Endothelial cell of umbilical vein (primary cell): ENCODE measurements around the gene STPG3. TPM values are rescaled to one million over a fixed set of nuclear protein-coding genes. Genes with fewer than 3 reads are reported as not detected.

ENCODE experiments used
- BruUV-seq: library from RNA; stranded (reverse); fragments of 400-500 nt; replicated peaks from 2 replicates; lab custom pipeline; 2021; lab: Mats Ljungman, UMichigan
- CTCF ChIA-PET: fragments of 300-600, 350-600 bp; sonication (Branson Sonifier 250); formaldehyde crosslinking; loops from one replicate; lab custom pipeline; 2021; ENCODE audit warnings: antibody characterized with exemption, inconsistent platforms; lab: Charles Lee
- POLR2A ChIA-PET: fragments of 300-600, 350-600 bp; sonication (Branson Sonifier 250); formaldehyde crosslinking; loops from one replicate; lab custom pipeline; 2021; ENCODE audit warnings: antibody characterized with exemption, inconsistent platforms; lab: Charles Lee
- DNase-seq: peaks from one replicate; pipeline ENCODE4 v3.0.0-alpha.2; 2011; ENCODE audit warnings: low read depth, low spot score
- FAIRE-seq: peaks from 2 replicates; lab custom pipeline; 2011; peaks lifted over from hg19 to GRCh38; lab: Jason Lieb, UNC
- H2AFZ ChIP-seq: 2 replicates; pipeline ENCODE4 v1.6.0; 2012; ENCODE audit warnings: low read depth, low read length, control low read depth, inconsistent platforms
- H3K27ac ChIP-seq: 2 replicates; pipeline ENCODE4 v1.5.1; 2011; ENCODE audit warnings: low read depth, mild to moderate bottlenecking, control low read depth, low read length, moderate library complexity; ENCODE audit not compliant: insufficient read depth
- H3K27me3 ChIP-seq, 2 experiments: 2 replicates each; pipeline versions ENCODE4 v1.6.0 to v1.6.1; 2011; ENCODE audit warnings: low read length in 2 of 2, mixed read lengths in 1 of 2; ENCODE audit not compliant: control insufficient read depth in 2 of 2, insufficient read depth in 2 of 2
- H3K36me3 ChIP-seq, 2 experiments: 2 replicates in 1 of 2; 3 replicates in 1 of 2; pipeline ENCODE4 v1.5.1; 2011; ENCODE audit warnings: low read length in 2 of 2, mild to moderate bottlenecking in 1 of 2, moderate library complexity in 1 of 2; ENCODE audit not compliant: control insufficient read depth in 2 of 2, insufficient read depth in 2 of 2; ENCODE audit errors: extremely low read depth in 1 of 2
- H3K4me1 ChIP-seq: 3 replicates; pipeline ENCODE4 v1.5.1; 2011; ENCODE audit warnings: mild to moderate bottlenecking, low read length; ENCODE audit not compliant: control insufficient read depth, insufficient read depth; ENCODE audit errors: extremely low read depth
- H3K4me2 ChIP-seq: 2 replicates; pipeline ENCODE4 v1.6.1; 2011; ENCODE audit warnings: low read length, control low read depth, mixed read lengths; ENCODE audit not compliant: insufficient read depth
- H3K4me3 ChIP-seq, 3 experiments: fragments of 200-600 bp in 1 of 3; sonication (generic), shearing (Covaris generic) in 1 of 3; replicated peaks in 1 of 3; 2 replicates each; pipeline ENCODE4 v1.5.1; 2011 to 2016; ENCODE audit warnings: control low read depth in 3 of 3, low read length in 3 of 3, mild to moderate bottlenecking in 2 of 3, inconsistent platforms in 1 of 3, low read depth in 1 of 3, moderate library complexity in 1 of 3; ENCODE audit not compliant: insufficient read depth in 1 of 3
- H3K79me2 ChIP-seq: 2 replicates; pipeline ENCODE4 v1.6.0; 2012; ENCODE audit warnings: low read length, inconsistent platforms; ENCODE audit not compliant: control insufficient read depth, insufficient read depth
- H3K9ac ChIP-seq: replicated peaks from 2 replicates; pipeline ENCODE3; 2011; ENCODE audit warnings: low read length, control low read depth; ENCODE audit not compliant: insufficient read depth; ENCODE audit errors: extremely low read depth
- H3K9me1 ChIP-seq: replicated peaks from 3 replicates; pipeline ENCODE4 v1.6.0; 2011; ENCODE audit warnings: mild to moderate bottlenecking, low read length; ENCODE audit not compliant: control insufficient read depth, insufficient read depth; ENCODE audit errors: extremely low read depth
- H3K9me3 ChIP-seq: replicated peaks from 2 replicates; pipeline ENCODE4 v1.5.1; 2012; ENCODE audit warnings: low read length, inconsistent platforms; ENCODE audit not compliant: control insufficient read depth, insufficient read depth
- H4K20me1 ChIP-seq: replicated peaks from 2 replicates; pipeline ENCODE3; 2011; ENCODE audit warnings: mild to moderate bottlenecking, low read length; ENCODE audit not compliant: control insufficient read depth, insufficient read depth; ENCODE audit errors: extremely low read depth
- EZH2 ChIP-seq: IDR thresholded peaks from 2 replicates; pipeline ENCODE4 v1.6.1; 2012; ENCODE audit warnings: borderline replicate concordance, low read depth, mild to moderate bottlenecking, moderate library complexity, low read length, inconsistent platforms; ENCODE audit not compliant: severe bottlenecking
- FOS ChIP-seq: IDR thresholded peaks from 2 replicates; pipeline ENCODE4 v1.6.1; 2011; ENCODE audit warnings: mild to moderate bottlenecking, low read length, moderate library complexity, borderline replicate concordance; ENCODE audit not compliant: insufficient read depth
- GATA2 ChIP-seq: IDR thresholded peaks from 2 replicates; pipeline ENCODE4 v1.7.0; 2011; ENCODE audit warnings: low read depth, mild to moderate bottlenecking, moderate library complexity, mixed read lengths, low read length; ENCODE audit not compliant: insufficient read length, insufficient read depth
- JUN ChIP-seq: IDR thresholded peaks from 2 replicates; pipeline ENCODE4 v1.6.1; 2011; ENCODE audit warnings: borderline replicate concordance, low read depth; ENCODE audit not compliant: insufficient read length, insufficient read depth
- MYC ChIP-seq: IDR thresholded peaks from one replicate; pipeline ENCODE4 v1.6.1; 2011; ENCODE audit warnings: mild to moderate bottlenecking, low read depth, low read length
- POLR2A ChIP-seq: IDR thresholded peaks from 2 replicates; pipeline ENCODE4 v1.6.1; 2012; ENCODE audit warnings: low read depth, mild to moderate bottlenecking, control low read depth, low read length
- POLR2AphosphoS5 ChIP-seq: IDR thresholded peaks from 2 replicates; pipeline ENCODE4 v1.6.1; 2012; ENCODE audit warnings: low read depth, mild to moderate bottlenecking, control low read depth, low read length, moderate library complexity; ENCODE audit not compliant: insufficient read depth
- dilution Hi-C: fragments of 300-500 bp; cut with MboI; formaldehyde crosslinking; loops from one replicate; pipeline ENCODE4 v1.15.0; 2019; ENCODE audit warnings: low sequenced_read_pairs; ENCODE audit not compliant: extremely low pct_ligation_motif_present
- intact Hi-C: fragments of 100-400 bp; cut with micrococcal nuclease; formaldehyde crosslinking; loops from one replicate; pipeline ENCODE4 v1.10.0; 2022
- polyA plus RNA-seq, 4 experiments: library from polyadenylated mRNA; depleted of rRNA in 3 of 4; stranded (reverse) in 3 of 4; unstranded in 1 of 4; fragments of >200 nt; gene quantifications; 2 replicates each; pipeline versions ENCODE4 v1.2.1 to v1.2.3, GENCODE V29; 2011 to 2012; ENCODE audit warnings: missing spikeins in 1 of 4
- total RNA-seq: library from RNA; stranded (reverse); gene quantifications from 2 replicates; pipeline ENCODE4 v1.2.3, GENCODE V29; 2021
- TF ChIP-seq, protein P1 (sequence below): IDR thresholded peaks from 2 replicates; pipeline ENCODE4 v1.6.1; 2011; ENCODE audit not compliant: insufficient read depth, insufficient read length
- TF ChIP-seq, protein P2 (sequence below), 2 donors: IDR thresholded peaks; 1 replicate in 1 of 2; 2 replicates in 1 of 2; pipeline ENCODE4 v1.5.1; 2011; ENCODE audit warnings: low read length in 2 of 2, mild to moderate bottlenecking in 2 of 2, moderate library complexity in 2 of 2, control low read depth in 1 of 2, inconsistent platforms in 1 of 2, low read depth in 1 of 2; ENCODE audit not compliant: insufficient read depth in 1 of 2; ENCODE audit errors: extremely low read depth in 1 of 2

STPG3 gene
- total and polyA plus RNA-seq, 2 donors (not counting 3 experiments of a cell fraction or from before 2014, with no cell fraction given), result not detected

DNA sequence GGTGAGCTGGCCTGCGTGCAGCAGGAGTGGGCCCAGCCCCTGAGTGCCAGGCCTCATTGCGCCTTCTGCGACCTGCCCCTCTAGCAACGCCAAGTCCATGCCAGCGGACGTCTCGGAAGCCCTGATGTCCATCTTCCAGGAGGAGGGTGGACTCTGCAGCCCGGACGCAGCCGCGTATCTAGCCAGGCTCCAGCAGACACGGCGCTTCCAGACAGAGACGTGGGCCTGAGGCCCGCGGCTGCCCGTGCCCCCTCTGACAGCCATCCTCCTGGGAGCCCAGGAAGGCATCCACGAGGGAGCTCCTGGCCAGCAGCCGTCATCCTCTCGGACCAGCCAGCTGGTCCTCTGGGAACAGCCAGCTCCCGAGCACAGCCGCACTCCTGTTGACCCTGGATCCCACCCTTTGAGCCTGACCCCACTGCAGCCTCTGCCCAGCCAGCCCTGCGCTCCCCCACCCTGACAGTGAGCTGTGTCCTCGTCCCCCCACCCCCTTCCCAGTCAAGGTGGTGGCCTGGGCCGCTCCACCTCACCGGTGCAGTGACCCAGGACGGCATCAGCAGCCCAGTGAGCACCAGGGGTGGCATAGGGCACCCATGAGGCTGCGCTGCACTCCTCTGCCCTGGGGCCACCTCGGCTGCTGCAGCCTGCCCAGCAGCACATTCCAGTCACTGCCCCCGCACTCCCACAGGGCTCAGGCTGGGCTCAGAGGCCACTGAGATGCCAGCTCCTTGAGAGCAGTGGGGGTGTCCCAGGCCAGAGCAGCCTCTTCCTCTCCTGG lies 34.7 kb upstream of the STPG3 start:
- TF ChIP-seq POLR2A, result no peak
- TF ChIP-seq JUN, result no peak
- no peak for TF ChIP-seq GATA2
- TF ChIP-seq POLR2AphosphoS5, result no peak
- TF ChIP-seq, protein P1, sequence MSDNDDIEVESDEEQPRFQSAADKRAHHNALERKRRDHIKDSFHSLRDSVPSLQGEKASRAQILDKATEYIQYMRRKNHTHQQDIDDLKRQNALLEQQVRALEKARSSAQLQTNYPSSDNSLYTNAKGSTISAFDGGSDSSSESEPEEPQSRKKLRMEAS, result no peak
- no peak for TF ChIP-seq FOS
- TF ChIP-seq, protein P2, sequence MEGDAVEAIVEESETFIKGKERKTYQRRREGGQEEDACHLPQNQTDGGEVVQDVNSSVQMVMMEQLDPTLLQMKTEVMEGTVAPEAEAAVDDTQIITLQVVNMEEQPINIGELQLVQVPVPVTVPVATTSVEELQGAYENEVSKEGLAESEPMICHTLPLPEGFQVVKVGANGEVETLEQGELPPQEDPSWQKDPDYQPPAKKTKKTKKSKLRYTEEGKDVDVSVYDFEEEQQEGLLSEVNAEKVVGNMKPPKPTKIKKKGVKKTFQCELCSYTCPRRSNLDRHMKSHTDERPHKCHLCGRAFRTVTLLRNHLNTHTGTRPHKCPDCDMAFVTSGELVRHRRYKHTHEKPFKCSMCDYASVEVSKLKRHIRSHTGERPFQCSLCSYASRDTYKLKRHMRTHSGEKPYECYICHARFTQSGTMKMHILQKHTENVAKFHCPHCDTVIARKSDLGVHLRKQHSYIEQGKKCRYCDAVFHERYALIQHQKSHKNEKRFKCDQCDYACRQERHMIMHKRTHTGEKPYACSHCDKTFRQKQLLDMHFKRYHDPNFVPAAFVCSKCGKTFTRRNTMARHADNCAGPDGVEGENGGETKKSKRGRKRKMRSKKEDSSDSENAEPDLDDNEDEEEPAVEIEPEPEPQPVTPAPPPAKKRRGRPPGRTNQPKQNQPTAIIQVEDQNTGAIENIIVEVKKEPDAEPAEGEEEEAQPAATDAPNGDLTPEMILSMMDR (IDR thresholded peaks at IDR 0.05; ENCODE audit: extremely low read depth in 1 of 2, insufficient read depth in 1 of 2, low read depth in 1 of 2, low read length in 2 of 2), result no peak
- TF ChIP-seq MYC, result no peak
- TF ChIP-seq EZH2, result no peak
- Histone ChIP-seq H3K9ac (no peak overlapping the region), H3K4me3 (no peak overlapping the region), H3K4me2 (no peak overlapping the region), H3K9me3 (no peaks in the 10 kb centered on the region), H4K20me1 (no peaks in the 10 kb centered on the region), H3K27ac (no peak overlapping the region), H3K27me3 (no peaks in the 10 kb centered on the region), H2AFZ (no peak overlapping the region), H3K4me1 (peaks cover 6% of the 10 kb centered on the region), H3K9me1 (no peaks in the 10 kb centered on the region), H3K79me2 (no peaks in the 10 kb centered on the region), H3K36me3 (peaks cover 0 to 4% of the 10 kb centered on the region in 2 experiments)
- no TSS peak for BruUV-seq
- dilution Hi-C loops (no loop called here), intact Hi-C loops (no loop called here)
- DNase-seq (no peak), FAIRE-seq (no peak)
- ChIA-PET CTCF (interaction anchor here (0.9 kb wide), 1 partner anchor 11 kb away, joined by 3 read pairs; the partner anchor contains the start of gene RNF224), POLR2A (no interaction called here)
